HEK293 (cell line): ENCODE data around the gene FOXO3.
A peak's percentile ranks its signal among the peaks of the same experiment; 100 is the strongest.

Experiments
- GLIS1 ChIP-seq: fragments of 450-650 bp; formaldehyde crosslinking; IDR thresholded peaks from 2 replicates; pipeline ENCODE4 v1.5.1; 2016; ENCODE audit warnings: missing biosample characterization, missing genetic modification characterization
- HOXA7 ChIP-seq: sonication (generic); formaldehyde crosslinking; IDR thresholded peaks from 2 replicates; pipeline ENCODE4 v1.8.1; 2022; ENCODE audit warnings: missing genetic modification reagents, borderline replicate concordance
- KLF10 ChIP-seq: fragments of 450-650 bp; IDR thresholded peaks from 2 replicates; pipeline ENCODE4 v1.5.1; 2018; ENCODE audit warnings: missing biosample characterization, mild to moderate bottlenecking, missing genetic modification characterization
- OSR2 ChIP-seq: fragments of 450-650 bp; formaldehyde crosslinking; IDR thresholded peaks from 2 replicates; pipeline ENCODE4 v1.5.1; 2016; ENCODE audit warnings: missing biosample characterization, missing genetic modification characterization
- OVOL3 ChIP-seq: fragments of 450-650 bp; formaldehyde crosslinking; IDR thresholded peaks from 2 replicates; pipeline ENCODE4 v1.5.1; 2016; ENCODE audit warnings: missing biosample characterization, missing genetic modification characterization
- SCRT2 ChIP-seq: fragments of 450-650 bp; formaldehyde crosslinking; IDR thresholded peaks from 2 replicates; pipeline ENCODE4 v1.5.1; 2016; ENCODE audit warnings: missing biosample characterization, missing genetic modification characterization
- SP7 ChIP-seq: fragments of 450-650 bp; formaldehyde crosslinking; IDR thresholded peaks from 2 replicates; pipeline ENCODE4 v1.5.1; 2016; ENCODE audit warnings: missing biosample characterization, missing genetic modification characterization
- WT1 ChIP-seq: fragments of 450-650 bp; formaldehyde crosslinking; IDR thresholded peaks from 2 replicates; pipeline ENCODE4 v1.5.1; 2016; ENCODE audit warnings: missing biosample characterization, missing genetic modification characterization
- ZEB2 ChIP-seq: fragments of 450-650 bp; formaldehyde crosslinking; IDR thresholded peaks from 2 replicates; pipeline ENCODE4 v1.5.1; 2016; ENCODE audit warnings: missing biosample characterization, missing genetic modification characterization
- ZFP69B ChIP-seq: fragments of 450-650 bp; formaldehyde crosslinking; IDR thresholded peaks from 2 replicates; pipeline ENCODE4 v1.5.1; 2016; ENCODE audit warnings: missing biosample characterization, missing genetic modification characterization
- ZNF10 ChIP-seq: fragments of 450-650 bp; formaldehyde crosslinking; IDR thresholded peaks from 2 replicates; pipeline ENCODE4 v1.5.1; 2017; ENCODE audit warnings: missing biosample characterization, missing genetic modification characterization
- ZNF157 ChIP-seq: fragments of 450-650 bp; formaldehyde crosslinking; IDR thresholded peaks from 2 replicates; pipeline ENCODE4 v1.5.1; 2016; ENCODE audit warnings: missing biosample characterization, missing genetic modification characterization
- ZNF184 ChIP-seq: fragments of 450-650 bp; IDR thresholded peaks from 2 replicates; pipeline ENCODE4 v1.5.1; 2018; ENCODE audit warnings: missing biosample characterization, mild to moderate bottlenecking, missing genetic modification characterization
- ZNF423 ChIP-seq: fragments of 450-650 bp; formaldehyde crosslinking; IDR thresholded peaks from 2 replicates; pipeline ENCODE4 v1.5.1; 2016; ENCODE audit warnings: missing biosample characterization, missing genetic modification characterization
- ZNF501 ChIP-seq: fragments of 450-650 bp; formaldehyde crosslinking; IDR thresholded peaks from 2 replicates; pipeline ENCODE4 v1.5.1; 2016; ENCODE audit warnings: missing biosample characterization, missing genetic modification characterization
- ZNF510 ChIP-seq: fragments of 450-650 bp; formaldehyde crosslinking; IDR thresholded peaks from 2 replicates; pipeline ENCODE4 v1.5.1; 2018; ENCODE audit warnings: mild to moderate bottlenecking, missing genetic modification characterization, missing biosample characterization; ENCODE audit not compliant: insufficient replicate concordance
- ZNF558 ChIP-seq: fragments of 450-650 bp; formaldehyde crosslinking; IDR thresholded peaks from 2 replicates; pipeline ENCODE4 v1.5.1; 2016; ENCODE audit warnings: missing biosample characterization, missing genetic modification characterization
- ZNF660 ChIP-seq: fragments of 450-650 bp; IDR thresholded peaks from 2 replicates; pipeline ENCODE4 v1.5.1; 2018; ENCODE audit warnings: missing biosample characterization, mild to moderate bottlenecking, missing genetic modification characterization
- ZNF791 ChIP-seq: fragments of 450-650 bp; formaldehyde crosslinking; IDR thresholded peaks from 2 replicates; pipeline ENCODE4 v1.5.1; 2016; ENCODE audit warnings: missing biosample characterization, missing genetic modification characterization
- ZNF837 ChIP-seq: fragments of 450-650 bp; formaldehyde crosslinking; IDR thresholded peaks from 2 replicates; pipeline ENCODE4 v1.5.1; 2016; ENCODE audit warnings: missing biosample characterization, missing genetic modification characterization
- TF ChIP-seq, protein P1 (sequence below): fragments of 450-650 bp; formaldehyde crosslinking; IDR thresholded peaks from 2 replicates; pipeline ENCODE4 v1.5.1; 2016; ENCODE audit warnings: missing biosample characterization, missing genetic modification characterization, low read depth
- TF ChIP-seq, protein P2 (sequence below): fragments of 450-650 bp; formaldehyde crosslinking; IDR thresholded peaks from 2 replicates; pipeline ENCODE4 v1.5.1; 2016; ENCODE audit warnings: missing biosample characterization, missing genetic modification characterization
- TF ChIP-seq, protein P3 (sequence below): fragments of 450-650 bp; formaldehyde crosslinking; IDR thresholded peaks from 2 replicates; pipeline ENCODE4 v1.5.1; 2016; ENCODE audit warnings: missing biosample characterization, missing genetic modification characterization
- TF ChIP-seq, protein P4 (sequence below): fragments of 450-650 bp; IDR thresholded peaks from 2 replicates; pipeline ENCODE4 v1.5.1; 2018; ENCODE audit warnings: missing biosample characterization, missing genetic modification characterization
- TF ChIP-seq, protein P5 (sequence below): fragments of 450-650 bp; formaldehyde crosslinking; IDR thresholded peaks from 2 replicates; pipeline ENCODE4 v1.5.1; 2016; ENCODE audit warnings: missing biosample characterization, missing genetic modification characterization
- TF ChIP-seq, protein P6 (sequence below): fragments of 450-650 bp; formaldehyde crosslinking; IDR thresholded peaks from 2 replicates; pipeline ENCODE4 v1.5.1; 2017; ENCODE audit warnings: missing biosample characterization, missing genetic modification characterization
- TF ChIP-seq, protein P7 (sequence below): fragments of 450-650 bp; IDR thresholded peaks from 2 replicates; pipeline ENCODE4 v1.5.1; 2018; ENCODE audit warnings: missing biosample characterization, mild to moderate bottlenecking, missing genetic modification characterization

The FOXO3 gene

DNA sequence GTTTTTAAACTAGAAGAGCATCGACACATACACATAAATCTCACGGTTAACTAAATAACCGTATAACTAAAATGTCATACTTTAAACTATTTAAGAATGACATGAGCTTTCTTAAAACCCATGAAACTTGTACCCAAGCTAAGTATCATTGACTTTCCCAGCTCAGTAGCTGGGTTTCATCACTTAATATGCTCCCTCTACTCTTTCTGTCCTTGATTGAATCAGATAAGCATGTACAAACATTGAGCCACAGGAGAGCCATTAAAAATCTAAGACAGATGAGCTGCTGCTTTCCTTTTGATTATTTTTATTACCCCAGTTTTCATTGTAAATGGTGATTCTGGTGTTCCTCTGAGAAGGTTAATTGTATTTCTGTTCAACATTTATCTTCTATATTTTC lies 115.8 kb downstream of the FOXO3 start (continued):
- TF ChIP-seq, protein P1, sequence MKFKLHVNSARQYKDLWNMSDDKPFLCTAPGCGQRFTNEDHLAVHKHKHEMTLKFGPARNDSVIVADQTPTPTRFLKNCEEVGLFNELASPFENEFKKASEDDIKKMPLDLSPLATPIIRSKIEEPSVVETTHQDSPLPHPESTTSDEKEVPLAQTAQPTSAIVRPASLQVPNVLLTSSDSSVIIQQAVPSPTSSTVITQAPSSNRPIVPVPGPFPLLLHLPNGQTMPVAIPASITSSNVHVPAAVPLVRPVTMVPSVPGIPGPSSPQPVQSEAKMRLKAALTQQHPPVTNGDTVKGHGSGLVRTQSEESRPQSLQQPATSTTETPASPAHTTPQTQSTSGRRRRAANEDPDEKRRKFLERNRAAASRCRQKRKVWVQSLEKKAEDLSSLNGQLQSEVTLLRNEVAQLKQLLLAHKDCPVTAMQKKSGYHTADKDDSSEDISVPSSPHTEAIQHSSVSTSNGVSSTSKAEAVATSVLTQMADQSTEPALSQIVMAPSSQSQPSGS (tag by site-specific recombination): peak; percentile 51
- TF ChIP-seq, protein P2, sequence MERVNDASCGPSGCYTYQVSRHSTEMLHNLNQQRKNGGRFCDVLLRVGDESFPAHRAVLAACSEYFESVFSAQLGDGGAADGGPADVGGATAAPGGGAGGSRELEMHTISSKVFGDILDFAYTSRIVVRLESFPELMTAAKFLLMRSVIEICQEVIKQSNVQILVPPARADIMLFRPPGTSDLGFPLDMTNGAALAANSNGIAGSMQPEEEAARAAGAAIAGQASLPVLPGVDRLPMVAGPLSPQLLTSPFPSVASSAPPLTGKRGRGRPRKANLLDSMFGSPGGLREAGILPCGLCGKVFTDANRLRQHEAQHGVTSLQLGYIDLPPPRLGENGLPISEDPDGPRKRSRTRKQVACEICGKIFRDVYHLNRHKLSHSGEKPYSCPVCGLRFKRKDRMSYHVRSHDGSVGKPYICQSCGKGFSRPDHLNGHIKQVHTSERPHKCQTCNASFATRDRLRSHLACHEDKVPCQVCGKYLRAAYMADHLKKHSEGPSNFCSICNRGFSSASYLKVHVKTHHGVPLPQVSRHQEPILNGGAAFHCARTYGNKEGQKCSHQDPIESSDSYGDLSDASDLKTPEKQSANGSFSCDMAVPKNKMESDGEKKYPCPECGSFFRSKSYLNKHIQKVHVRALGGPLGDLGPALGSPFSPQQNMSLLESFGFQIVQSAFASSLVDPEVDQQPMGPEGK: peak; percentile 38; the same call in 1 of the 2 replicates
- TF ChIP-seq OVOL3 (peak; percentile 94), ZNF837 (tag by site-specific recombination) (no peak), ZNF660 (tag by site-specific recombination) (0 out of 2 replicates have a peak, but pooled peaks have one; percentile 11), ZNF791 (tag by site-specific recombination) (no peak), ZNF10 (tag by site-specific recombination) (0 out of 2 replicates have a peak, but pooled peaks have one; percentile 61), ZFP69B (tag by site-specific recombination) (peak; percentile 28; the same call in 1 of the 2 replicates), KLF10 (tag by site-specific recombination) (peak; percentile 81), ZNF501 (tag by site-specific recombination) (peak; percentile 53; the same call in 1 of the 2 replicates), ZNF423 (peak; percentile 72; the same call in 1 of the 2 replicates), HOXA7 (no peak), ZNF510 (no peak), ZNF558 (tag by site-specific recombination) (no peak), ZNF157 (tag by site-specific recombination) (no peak), GLIS1 (tag by site-specific recombination) (peak; percentile 73), ZNF184 (tag by site-specific recombination) (no peak), ZEB2 (tag by site-specific recombination) (peak; percentile 87), SCRT2 (tag by site-specific recombination) (0 out of 2 replicates have a peak, but pooled peaks have one; percentile 40), WT1 (tag by site-specific recombination) (peak; percentile 95), SP7 (tag by site-specific recombination) (peak; percentile 84), OSR2 (tag by site-specific recombination) (peak; percentile 99)
- TF ChIP-seq, protein P3, sequence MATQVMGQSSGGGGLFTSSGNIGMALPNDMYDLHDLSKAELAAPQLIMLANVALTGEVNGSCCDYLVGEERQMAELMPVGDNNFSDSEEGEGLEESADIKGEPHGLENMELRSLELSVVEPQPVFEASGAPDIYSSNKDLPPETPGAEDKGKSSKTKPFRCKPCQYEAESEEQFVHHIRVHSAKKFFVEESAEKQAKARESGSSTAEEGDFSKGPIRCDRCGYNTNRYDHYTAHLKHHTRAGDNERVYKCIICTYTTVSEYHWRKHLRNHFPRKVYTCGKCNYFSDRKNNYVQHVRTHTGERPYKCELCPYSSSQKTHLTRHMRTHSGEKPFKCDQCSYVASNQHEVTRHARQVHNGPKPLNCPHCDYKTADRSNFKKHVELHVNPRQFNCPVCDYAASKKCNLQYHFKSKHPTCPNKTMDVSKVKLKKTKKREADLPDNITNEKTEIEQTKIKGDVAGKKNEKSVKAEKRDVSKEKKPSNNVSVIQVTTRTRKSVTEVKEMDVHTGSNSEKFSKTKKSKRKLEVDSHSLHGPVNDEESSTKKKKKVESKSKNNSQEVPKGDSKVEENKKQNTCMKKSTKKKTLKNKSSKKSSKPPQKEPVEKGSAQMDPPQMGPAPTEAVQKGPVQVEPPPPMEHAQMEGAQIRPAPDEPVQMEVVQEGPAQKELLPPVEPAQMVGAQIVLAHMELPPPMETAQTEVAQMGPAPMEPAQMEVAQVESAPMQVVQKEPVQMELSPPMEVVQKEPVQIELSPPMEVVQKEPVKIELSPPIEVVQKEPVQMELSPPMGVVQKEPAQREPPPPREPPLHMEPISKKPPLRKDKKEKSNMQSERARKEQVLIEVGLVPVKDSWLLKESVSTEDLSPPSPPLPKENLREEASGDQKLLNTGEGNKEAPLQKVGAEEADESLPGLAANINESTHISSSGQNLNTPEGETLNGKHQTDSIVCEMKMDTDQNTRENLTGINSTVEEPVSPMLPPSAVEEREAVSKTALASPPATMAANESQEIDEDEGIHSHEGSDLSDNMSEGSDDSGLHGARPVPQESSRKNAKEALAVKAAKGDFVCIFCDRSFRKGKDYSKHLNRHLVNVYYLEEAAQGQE: no peak
- TF ChIP-seq, protein P4, sequence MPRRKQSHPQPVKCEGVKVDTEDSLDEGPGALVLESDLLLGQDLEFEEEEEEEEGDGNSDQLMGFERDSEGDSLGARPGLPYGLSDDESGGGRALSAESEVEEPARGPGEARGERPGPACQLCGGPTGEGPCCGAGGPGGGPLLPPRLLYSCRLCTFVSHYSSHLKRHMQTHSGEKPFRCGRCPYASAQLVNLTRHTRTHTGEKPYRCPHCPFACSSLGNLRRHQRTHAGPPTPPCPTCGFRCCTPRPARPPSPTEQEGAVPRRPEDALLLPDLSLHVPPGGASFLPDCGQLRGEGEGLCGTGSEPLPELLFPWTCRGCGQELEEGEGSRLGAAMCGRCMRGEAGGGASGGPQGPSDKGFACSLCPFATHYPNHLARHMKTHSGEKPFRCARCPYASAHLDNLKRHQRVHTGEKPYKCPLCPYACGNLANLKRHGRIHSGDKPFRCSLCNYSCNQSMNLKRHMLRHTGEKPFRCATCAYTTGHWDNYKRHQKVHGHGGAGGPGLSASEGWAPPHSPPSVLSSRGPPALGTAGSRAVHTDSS: peak; percentile 38; the same call in 1 of the 2 replicates
- TF ChIP-seq, protein P5, sequence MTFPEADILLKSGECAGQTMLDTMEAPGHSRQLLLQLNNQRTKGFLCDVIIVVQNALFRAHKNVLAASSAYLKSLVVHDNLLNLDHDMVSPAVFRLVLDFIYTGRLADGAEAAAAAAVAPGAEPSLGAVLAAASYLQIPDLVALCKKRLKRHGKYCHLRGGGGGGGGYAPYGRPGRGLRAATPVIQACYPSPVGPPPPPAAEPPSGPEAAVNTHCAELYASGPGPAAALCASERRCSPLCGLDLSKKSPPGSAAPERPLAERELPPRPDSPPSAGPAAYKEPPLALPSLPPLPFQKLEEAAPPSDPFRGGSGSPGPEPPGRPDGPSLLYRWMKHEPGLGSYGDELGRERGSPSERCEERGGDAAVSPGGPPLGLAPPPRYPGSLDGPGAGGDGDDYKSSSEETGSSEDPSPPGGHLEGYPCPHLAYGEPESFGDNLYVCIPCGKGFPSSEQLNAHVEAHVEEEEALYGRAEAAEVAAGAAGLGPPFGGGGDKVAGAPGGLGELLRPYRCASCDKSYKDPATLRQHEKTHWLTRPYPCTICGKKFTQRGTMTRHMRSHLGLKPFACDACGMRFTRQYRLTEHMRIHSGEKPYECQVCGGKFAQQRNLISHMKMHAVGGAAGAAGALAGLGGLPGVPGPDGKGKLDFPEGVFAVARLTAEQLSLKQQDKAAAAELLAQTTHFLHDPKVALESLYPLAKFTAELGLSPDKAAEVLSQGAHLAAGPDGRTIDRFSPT (tag by site-specific recombination): 0 out of 2 replicates have a peak, but pooled peaks have one; percentile 72
- TF ChIP-seq, protein P6, sequence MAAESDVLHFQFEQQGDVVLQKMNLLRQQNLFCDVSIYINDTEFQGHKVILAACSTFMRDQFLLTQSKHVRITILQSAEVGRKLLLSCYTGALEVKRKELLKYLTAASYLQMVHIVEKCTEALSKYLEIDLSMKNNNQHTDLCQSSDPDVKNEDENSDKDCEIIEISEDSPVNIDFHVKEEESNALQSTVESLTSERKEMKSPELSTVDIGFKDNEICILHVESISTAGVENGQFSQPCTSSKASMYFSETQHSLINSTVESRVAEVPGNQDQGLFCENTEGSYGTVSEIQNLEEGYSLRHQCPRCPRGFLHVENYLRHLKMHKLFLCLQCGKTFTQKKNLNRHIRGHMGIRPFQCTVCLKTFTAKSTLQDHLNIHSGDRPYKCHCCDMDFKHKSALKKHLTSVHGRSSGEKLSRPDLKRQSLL (tag by site-specific recombination): peak; percentile 54; the same call in 1 of the 2 replicates
- TF ChIP-seq, protein P7, sequence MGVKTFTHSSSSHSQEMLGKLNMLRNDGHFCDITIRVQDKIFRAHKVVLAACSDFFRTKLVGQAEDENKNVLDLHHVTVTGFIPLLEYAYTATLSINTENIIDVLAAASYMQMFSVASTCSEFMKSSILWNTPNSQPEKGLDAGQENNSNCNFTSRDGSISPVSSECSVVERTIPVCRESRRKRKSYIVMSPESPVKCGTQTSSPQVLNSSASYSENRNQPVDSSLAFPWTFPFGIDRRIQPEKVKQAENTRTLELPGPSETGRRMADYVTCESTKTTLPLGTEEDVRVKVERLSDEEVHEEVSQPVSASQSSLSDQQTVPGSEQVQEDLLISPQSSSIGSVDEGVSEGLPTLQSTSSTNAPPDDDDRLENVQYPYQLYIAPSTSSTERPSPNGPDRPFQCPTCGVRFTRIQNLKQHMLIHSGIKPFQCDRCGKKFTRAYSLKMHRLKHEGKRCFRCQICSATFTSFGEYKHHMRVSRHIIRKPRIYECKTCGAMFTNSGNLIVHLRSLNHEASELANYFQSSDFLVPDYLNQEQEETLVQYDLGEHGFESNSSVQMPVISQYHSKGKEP (tag by site-specific recombination): peak; percentile 90
